Ascending aorta (tissue), 2 donors: ENCODE measurements around the gene RAET1E. TPM values are rescaled to one million over a fixed set of nuclear protein-coding genes. Genes with fewer than 3 reads are reported as not detected.
"Not testable (repeated sequence)": the region's sequence is repeated elsewhere in the genome, so short reads cannot be mapped to it uniquely, and the experiment has no call there.

Experiments used
- DNase-seq, 2 donors: peaks; one replicate each; pipeline ENCODE4 v3.0.0-alpha.2; 2019; ENCODE audit warnings: low spot score in 2 of 2
- H3K27ac ChIP-seq, 2 donors: fragments of 200-600 bp; sonication (generic); one replicate each; pipeline ENCODE4 v1.5.1; 2016 to 2017; ENCODE audit warnings: mild to moderate bottlenecking in 1 of 2
- H3K27me3 ChIP-seq: fragments of 200-600 bp; sonication (generic); one replicate; pipeline ENCODE4 v1.5.1; 2017
- H3K36me3 ChIP-seq, 2 donors: fragments of 200-600 bp; sonication (generic); one replicate each; pipeline ENCODE4 v1.5.1; 2016
- H3K4me1 ChIP-seq, 2 donors: fragments of 200-600 bp; sonication (generic); one replicate each; pipeline ENCODE4 v1.5.1; 2016 to 2017; ENCODE audit warnings: mild to moderate bottlenecking in 1 of 2
- H3K4me3 ChIP-seq, 2 donors: fragments of 200-600 bp; sonication (generic); one replicate each; pipeline ENCODE4 v1.5.1; 2016 to 2017; ENCODE audit warnings: mild to moderate bottlenecking in 1 of 2
- H3K9me3 ChIP-seq, 2 donors: fragments of 200-600 bp; sonication (generic); one replicate each; pipeline ENCODE4 v1.5.1; 2016
- CTCF ChIP-seq, 3 experiments: fragments of 200-600 bp in 2 of 3; fragments of 450-650 bp in 1 of 3; sonication (generic) in 2 of 3; IDR thresholded peaks; one replicate each; pipeline ENCODE4 v1.5.1; 2016 to 2019; ENCODE audit warnings: antibody characterized with exemption in 3 of 3, mild to moderate bottlenecking in 1 of 3, moderate library complexity in 1 of 3
- intact Hi-C: fragments of 100-400 bp; cut with DNase I; formaldehyde crosslinking; loops from one replicate; pipeline ENCODE4 v1.15.1; 2023
- total RNA-seq: library from RNA; depleted of rRNA; stranded (reverse); fragments of >200 nt; gene quantifications from one replicate; pipeline ENCODE4 v1.1.0, GENCODE V29; 2016

The RAET1E gene
- total RNA-seq, 1 donor from 2014 or later = not detected

GRCh38 chr6:149940672-149940982 is 42.7 kb upstream of the RAET1E start:
- Histone ChIP-seq H3K36me3 (no peaks in the 10 kb centered on the region), H3K9me3 (no peaks in the 10 kb centered on the region), H3K27me3 (peaks cover 28% of the 10 kb centered on the region), H3K4me3 (no peak overlapping the region), H3K4me1 (peaks cover 0 to 21% of the 10 kb centered on the region in 2 donors), H3K27ac (no peak overlapping the region)
- intact Hi-C loops = loop anchor here (5.0 kb wide), 1 partner anchor 127 kb away; the partner anchor contains the start of gene ULBP3
- TF ChIP-seq CTCF (IDR thresholded peaks at IDR 0.05) = no peak
- peak in 1 of 2 donors; percentile 57 for DNase-seq

GRCh38 chr6:149939909-149940671 is 42.2 kb upstream of the RAET1E start:
- intact Hi-C loops = loop anchor here (5.0 kb wide), 1 partner anchor 127 kb away; the partner anchor contains the start of gene ULBP3
- Histone ChIP-seq H3K4me1 (peaks cover 0 to 21% of the 10 kb centered on the region in 2 donors), H3K4me3 (no peak overlapping the region), H3K27ac (no peak overlapping the region), H3K36me3 (no peaks in the 10 kb centered on the region), H3K9me3 (no peaks in the 10 kb centered on the region), H3K27me3 (peaks cover 28% of the 10 kb centered on the region)
- TF ChIP-seq CTCF (IDR thresholded peaks at IDR 0.05) = no peak
- peak in 1 of 2 donors; percentile 51 for DNase-seq

GRCh38 chr6:149939356-149939648 is 41.4 kb upstream of the RAET1E start:
- Histone ChIP-seq H3K9me3 (no peaks in the 10 kb centered on the region), H3K36me3 (no peaks in the 10 kb centered on the region), H3K27me3 (peaks cover 28% of the 10 kb centered on the region), H3K27ac (no peak overlapping the region), H3K4me3 (no peak overlapping the region), H3K4me1 (peaks cover 0 to 21% of the 10 kb centered on the region in 2 donors)
- no peak for TF ChIP-seq CTCF (IDR thresholded peaks at IDR 0.05)
- peak in 1 of 2 donors; percentile 27 for DNase-seq
- intact Hi-C loops = no loop called here

- H3K27ac ChIP-seq = no peak overlapping the region
- peaks cover 0 to 21% of the 10 kb centered on the region in 2 donors for H3K4me1 ChIP-seq
- peak in 1 of 2 donors; percentile 63 for DNase-seq
- no peak for TF ChIP-seq CTCF (IDR thresholded peaks at IDR 0.05)
- no peaks in the 10 kb centered on the region for H3K9me3 ChIP-seq
- no peaks in the 10 kb centered on the region for H3K36me3 ChIP-seq
- intact Hi-C loops = no loop called here
- H3K4me3 ChIP-seq = peak overlapping the region; percentile 51 to 53
- peaks cover 28% of the 10 kb centered on the region for H3K27me3 ChIP-seq
Measured at GRCh38 chr6:149938571-149939355, 40.9 kb upstream of the RAET1E start.

- H3K27ac ChIP-seq, DNase-seq, H3K9me3 ChIP-seq, intact Hi-C loops, H3K36me3 ChIP-seq: not testable (repeated sequence)
- H3K4me1 ChIP-seq = peaks cover 0 to 21% of the 10 kb centered on the region in 2 donors
- peaks cover 28% of the 10 kb centered on the region for H3K27me3 ChIP-seq
- peak overlapping the region; percentile 51 to 53 for H3K4me3 ChIP-seq
Measured at GRCh38 chr6:149938013-149938570, 40.2 kb upstream of the RAET1E start.

GRCh38 chr6:149936743-149937142 is 38.8 kb upstream of the RAET1E start:
- no peaks in the 10 kb centered on the region for H3K36me3 ChIP-seq
- intact Hi-C loops = no loop called here
- peaks cover 28% of the 10 kb centered on the region for H3K27me3 ChIP-seq
- no peak overlapping the region for H3K27ac ChIP-seq
- peaks cover 0 to 16% of the 10 kb centered on the region in 2 donors for H3K4me1 ChIP-seq
- H3K9me3 ChIP-seq = no peaks in the 10 kb centered on the region
- no peak for TF ChIP-seq CTCF (IDR thresholded peaks at IDR 0.05)
- peak in 1 of 2 donors; percentile 30 for DNase-seq
- H3K4me3 ChIP-seq = no peak overlapping the region
